ENCODE data around the gene POLR3B.

GRCh38 chr12:106409878-106410277 lies 52.3 kb downstream of the POLR3B start:
- TF ChIP-seq ZNF274 (IDR thresholded peaks at IDR 0.05; ENCODE audit: insufficient read depth, insufficient read length) (no peak), ESRRA (IDR thresholded peaks at IDR 0.05; ENCODE audit: low read length) (no peak)

All from GM12878 (cell line).